GM19463 (cell line): ENCODE results near the gene KLK1.
"Not testable (repeated sequence)": the region's sequence is repeated elsewhere in the genome, so short reads cannot be mapped to it uniquely, and the experiment has no call there.

Source experiments
- ATAC-seq: cut with Tn5 transposase; IDR thresholded peaks from one replicate; pipeline ENCODE4 v1.9.1; 2021; ENCODE audit warnings: mild to moderate bottlenecking, moderate library complexity; ENCODE audit not compliant: unreplicated experiment

The KLK1 gene

DNA sequence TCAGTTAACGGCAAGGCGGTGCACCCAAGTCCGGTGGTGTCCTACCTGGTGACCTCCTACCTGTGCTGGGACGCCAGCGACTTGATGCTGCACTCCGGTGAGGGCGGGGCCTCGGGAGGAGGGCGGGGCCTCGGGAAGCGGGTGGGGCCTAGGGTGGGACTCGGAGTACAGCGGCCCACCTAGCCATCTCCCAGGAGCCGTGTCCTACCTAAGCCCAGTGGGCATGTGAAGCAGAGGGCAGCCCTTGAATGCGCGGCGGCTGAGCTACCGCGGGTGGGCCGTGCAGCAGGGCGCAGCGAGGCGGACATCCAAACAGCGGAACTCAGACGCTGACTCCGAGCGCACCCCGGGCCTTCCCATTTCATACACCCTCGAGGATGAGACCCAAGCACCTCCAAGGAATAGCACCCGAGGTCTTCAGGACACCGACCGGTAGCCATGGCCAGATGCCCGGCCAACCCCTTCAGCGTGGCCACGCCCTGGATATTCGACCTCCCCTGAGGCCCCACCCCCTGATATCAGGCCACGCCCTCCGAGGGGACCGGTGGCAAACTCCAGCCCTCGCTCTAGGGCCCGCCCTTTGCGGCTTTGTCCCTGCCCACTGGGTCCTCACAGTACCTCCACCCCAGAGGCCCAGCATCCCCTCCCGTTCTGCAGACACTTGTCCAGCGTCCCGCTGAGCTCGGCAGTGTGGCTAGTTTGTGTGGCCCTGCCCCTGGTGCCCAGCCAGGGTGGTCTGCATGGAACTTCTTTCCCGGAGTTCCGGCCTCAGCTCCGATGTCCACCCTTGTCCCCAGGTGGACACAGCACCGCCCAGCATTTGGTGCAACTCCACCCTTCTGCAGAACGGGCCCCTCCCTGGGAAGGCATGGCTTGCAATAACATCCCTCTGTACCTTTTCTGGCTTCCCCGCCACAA is 5.4 kb downstream of the KLK1 start:
- ATAC-seq: peak; percentile 63

DNA sequence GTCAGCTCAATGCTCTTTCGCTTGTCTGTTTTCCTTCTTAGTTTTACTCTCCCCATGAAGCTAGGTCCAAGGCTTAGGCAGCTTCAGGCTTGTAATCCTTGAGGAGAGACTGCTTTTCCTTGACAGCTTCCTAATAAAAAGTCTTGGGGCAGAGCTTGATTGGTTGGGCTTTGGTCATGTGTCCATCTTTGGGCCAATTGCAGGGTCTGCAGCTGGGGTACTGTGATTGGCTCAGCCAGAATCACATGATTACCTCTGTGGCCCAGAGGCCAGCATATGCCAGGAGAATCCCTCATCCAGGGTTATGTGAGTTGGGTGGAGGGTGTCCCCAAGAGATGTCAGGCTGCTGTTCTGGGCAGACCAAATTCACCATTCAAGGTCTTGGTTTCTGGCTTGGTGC is 8.1 kb downstream of the KLK1 start:
- ATAC-seq: no peak

DNA sequence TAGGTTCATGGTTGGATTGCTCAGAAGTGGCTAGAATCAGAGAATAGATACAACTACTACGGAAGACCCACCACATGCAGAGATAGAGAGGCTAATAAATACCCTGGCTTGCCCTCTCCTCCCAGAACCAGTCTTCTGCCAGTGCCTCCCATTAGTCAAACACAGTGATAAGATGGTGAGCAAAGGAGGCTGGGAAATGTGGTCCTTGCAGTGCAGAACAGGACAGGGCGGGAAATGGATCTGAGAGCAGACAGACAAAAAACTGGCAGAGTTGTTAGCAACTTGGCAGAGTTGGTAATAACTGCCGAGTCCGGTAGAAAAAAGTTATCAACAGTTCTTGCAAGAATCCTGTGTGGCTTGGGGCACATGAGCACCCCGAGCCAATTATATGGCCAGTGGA is 8.7 kb downstream of the KLK1 start:
- ATAC-seq: no peak

DNA sequence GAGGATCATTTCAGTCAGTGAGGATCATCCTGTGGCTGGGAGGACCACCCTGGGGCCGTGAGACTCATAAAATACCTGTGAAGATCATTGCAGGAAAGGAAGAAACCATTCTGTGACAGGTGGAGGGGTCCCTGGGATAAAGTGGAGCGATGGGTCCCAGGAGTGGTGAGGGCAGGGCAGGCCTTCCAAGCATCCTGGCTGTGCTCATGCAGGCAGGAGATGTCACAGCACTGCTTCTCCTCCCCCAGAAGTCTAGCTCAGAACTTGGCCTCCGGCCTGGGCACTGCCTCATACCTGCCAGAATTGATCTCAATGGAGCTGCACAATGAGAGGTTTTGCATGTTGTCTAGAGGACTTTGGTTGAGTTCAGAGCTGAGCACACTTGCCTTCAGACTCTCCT is 11.1 kb downstream of the KLK1 start:
- ATAC-seq: no peak

GRCh38 chr19:50811622-50812238 is 11.9 kb downstream of the KLK1 start:
- not testable (repeated sequence) for ATAC-seq

DNA sequence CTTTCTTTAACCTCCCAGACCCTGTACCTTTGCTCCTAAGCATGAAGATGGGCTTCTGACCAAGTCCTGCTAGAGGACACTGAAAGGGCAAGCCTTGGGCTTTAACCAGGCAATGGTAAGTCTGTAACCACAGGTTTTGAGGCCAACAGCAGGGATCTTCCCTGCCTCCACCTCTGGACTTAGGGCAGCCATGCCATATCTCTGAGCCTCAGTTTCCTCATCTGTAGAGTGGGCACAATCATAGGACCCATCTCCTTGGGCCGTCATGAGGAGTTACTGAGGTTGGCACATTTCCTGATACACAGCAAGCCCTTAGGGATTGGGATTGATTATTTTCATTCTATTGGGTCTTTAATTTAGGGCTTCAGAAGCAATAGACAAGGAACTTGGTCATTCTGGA is 14.7 kb downstream of the KLK1 start:
- no peak for ATAC-seq

GRCh38 chr19:50804420-50805272 is 18.9 kb downstream of the KLK1 start:
- peak; percentile 93 for ATAC-seq

DNA sequence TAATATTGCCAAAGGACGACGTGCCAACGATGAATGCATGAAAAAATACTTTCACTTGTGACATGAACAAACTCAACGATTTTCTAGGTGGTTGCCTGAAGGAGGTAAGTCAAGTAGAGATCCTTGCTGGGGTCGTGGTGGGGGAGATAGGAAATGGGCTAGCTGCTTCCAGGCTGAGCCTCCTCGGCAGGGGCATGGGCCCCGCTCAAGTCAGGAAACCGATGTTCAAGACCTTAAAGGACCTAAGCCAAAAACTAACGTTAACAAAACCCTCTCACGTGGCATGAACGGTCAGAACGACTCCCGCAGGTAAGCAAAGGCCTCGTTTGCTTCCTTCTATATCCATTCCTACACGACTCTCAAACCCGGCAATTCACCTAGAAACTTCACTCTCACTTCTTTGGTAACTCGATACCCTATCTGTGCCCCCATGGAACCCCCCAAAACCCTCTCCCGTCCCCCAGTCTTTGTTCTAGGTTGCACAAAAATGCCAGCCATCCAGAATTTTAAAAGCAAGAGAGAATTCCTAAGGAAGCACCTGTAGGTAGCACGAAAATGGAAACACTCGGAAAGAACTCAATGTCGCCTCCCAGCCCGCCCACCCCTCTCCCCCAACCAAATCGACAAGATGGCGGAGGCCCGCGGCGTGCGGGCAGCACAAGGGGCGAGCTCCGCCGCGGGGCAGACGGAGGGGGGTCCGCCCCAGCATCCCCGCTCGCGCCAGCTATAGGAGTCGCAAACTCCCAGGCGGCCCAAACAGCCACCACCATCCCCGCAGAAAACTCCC is 19.8 kb downstream of the KLK1 start:
- peak; percentile 6 for ATAC-seq

DNA sequence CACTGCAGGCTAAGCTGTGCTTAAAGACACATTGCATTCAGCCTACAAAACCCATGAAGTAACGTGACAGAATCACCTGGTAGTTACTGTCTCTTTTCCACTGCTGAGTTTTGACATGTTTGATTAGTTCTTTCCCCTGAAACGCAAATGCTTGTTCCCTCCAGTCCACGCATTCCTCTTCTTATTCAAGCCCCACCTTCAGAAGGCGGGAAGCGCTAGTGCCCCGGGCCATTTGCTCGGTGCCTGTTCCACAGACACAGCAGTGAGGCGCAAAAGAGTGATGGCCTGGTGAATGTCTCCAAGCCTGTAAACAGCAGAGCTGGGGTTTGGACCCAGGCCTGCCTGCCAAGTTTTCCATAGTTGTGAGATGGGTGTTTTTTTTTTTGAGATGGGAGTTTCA is 22.5 kb downstream of the KLK1 start:
- ATAC-seq: no peak

DNA sequence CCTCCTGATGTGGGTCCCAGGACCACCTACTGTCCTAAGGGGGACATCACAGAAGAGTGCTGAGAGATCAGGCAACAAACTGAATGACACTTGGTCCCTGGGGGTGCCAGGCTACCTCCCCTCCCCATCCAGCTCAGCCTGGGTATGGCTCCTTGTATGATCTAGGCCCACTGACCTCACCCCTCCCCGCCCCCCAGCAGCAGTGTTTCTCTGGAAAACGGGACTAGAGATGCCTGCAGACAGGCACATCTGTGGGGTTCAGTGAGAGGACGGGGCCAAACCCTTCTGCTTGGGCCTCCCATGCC is 24.1 kb downstream of the KLK1 start:
- no peak for ATAC-seq

GRCh38 chr19:50798659-50799546 is 24.7 kb downstream of the KLK1 start:
- no peak for ATAC-seq

- ATAC-seq: no peak
These were observed 25.6 kb downstream of the KLK1 start for GRCh38 chr19:50797781-50798658.

- no peak for ATAC-seq
These were observed 26.2 kb downstream of the KLK1 start for GRCh38 chr19:50797429-50797780.

DNA sequence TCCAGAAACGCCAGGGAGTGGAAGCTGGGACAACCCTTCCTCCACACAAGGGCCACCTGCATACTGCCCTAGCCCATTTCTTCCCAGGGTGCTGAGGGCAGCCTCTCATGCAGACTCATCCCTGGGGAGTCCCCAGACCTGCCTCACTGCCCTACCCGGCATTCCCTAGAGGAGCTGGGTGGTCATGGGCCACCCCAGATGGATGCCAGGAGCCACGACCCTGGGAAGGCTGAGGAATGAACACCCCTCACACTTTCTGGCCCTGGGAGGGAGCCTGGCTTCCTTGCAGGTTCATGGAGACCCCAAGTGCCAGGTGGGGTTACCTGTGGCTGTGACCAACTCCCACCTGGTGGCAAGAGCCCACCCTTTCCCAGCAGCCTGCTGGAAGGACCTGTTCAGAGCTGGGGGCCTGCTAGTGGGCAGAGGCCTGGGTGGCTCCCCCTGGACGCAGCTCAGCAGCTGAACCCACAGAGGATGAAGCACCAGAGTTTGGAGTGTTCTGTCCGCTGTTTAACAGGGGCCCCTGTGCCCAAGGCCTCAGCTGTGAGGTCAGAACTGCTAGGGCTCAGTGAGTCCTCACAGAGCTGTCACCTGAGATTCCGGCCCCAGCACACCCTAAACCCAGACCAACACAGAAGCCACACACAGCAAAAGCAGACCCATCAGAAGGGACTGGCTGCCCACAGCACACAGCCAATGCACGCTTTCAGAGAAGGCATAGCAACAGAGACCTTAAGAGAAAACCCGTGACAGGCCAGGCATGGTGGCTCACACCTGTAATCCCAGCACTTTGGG is 26.8 kb downstream of the KLK1 start:
- no peak for ATAC-seq

- ATAC-seq: no peak
These were observed 27.4 kb downstream of the KLK1 start for GRCh38 chr19:50796128-50796633.

- ATAC-seq: no peak
These were observed 27.9 kb downstream of the KLK1 start for GRCh38 chr19:50795664-50796073.

DNA sequence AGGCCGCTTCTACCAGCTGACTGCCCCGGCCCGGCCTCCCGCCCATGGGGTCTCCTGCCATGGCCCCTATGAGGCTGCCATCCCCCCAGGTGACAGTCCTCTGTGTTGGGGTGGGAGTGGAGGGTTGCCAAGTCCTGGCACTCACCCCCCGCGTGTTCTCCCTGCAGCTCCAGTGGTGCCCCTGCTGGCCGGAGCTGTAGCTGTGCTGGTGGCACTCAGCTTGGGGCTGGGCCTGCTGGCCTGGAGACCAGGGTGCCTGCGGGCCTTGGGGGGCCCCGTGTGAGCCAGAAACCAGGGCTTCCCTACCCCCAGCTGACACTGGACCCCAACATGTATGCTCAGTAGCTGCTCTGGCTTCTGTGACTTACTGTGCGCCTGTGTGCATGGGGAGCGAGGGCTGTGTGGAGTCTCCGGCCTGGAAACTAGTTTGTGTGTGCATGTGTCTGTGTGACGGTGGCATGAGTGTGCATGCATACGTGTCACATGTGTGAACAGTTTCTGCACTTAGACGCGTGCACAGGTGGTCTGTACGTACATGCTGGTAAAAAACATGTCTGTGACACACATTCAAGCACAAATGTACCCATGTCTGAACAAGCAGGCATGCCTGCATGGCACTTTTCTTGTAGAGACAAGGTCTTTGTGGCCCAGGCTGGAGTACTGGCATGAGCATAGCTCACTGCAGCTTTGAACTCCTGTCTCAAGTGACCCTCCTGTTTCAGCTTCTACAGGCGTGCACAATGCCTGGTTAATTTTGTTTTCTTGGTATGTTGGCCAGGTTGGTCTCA is 28.5 kb downstream of the KLK1 start:
- no peak for ATAC-seq
